ENCODE data around the gene TAS1R3.

Gene TAS1R3

GRCh38 chr1:1309251-1310108 is 21.6 kb upstream of the TAS1R3 start (continued):
- no peak for TF ChIP-seq TSHZ2 (CRISPR knock-in tag; IDR thresholded peaks at IDR 0.05)

GRCh38 chr1:1310109-1310385 is 21.0 kb upstream of the TAS1R3 start:
- TF ChIP-seq CSRNP3 (CRISPR knock-in tag; IDR thresholded peaks at IDR 0.05) (no peak), ESRRG (CRISPR knock-in tag; IDR thresholded peaks at IDR 0.05) (no peak), ZNF70 (CRISPR knock-in tag; IDR thresholded peaks at IDR 0.05) (no peak)
- no peak for ATAC-seq

- no peak for ATAC-seq
- TF ChIP-seq PATZ1 (CRISPR knock-in tag; IDR thresholded peaks at IDR 0.05; ENCODE audit: borderline replicate concordance) (no peak), ZFP30 (CRISPR knock-in tag; IDR thresholded peaks at IDR 0.05) (no peak), TOX (CRISPR knock-in tag; IDR thresholded peaks at IDR 0.05; ENCODE audit: borderline replicate concordance) (no peak), ARNTL (CRISPR knock-in tag; IDR thresholded peaks at IDR 0.05; ENCODE audit: borderline replicate concordance, low read depth) (no peak), POU6F1 (CRISPR knock-in tag; IDR thresholded peaks at IDR 0.05; ENCODE audit: borderline replicate concordance, low read depth) (no peak), TCF4 (CRISPR knock-in tag; IDR thresholded peaks at IDR 0.05; ENCODE audit: borderline replicate concordance) (no peak), ZNF565 (CRISPR knock-in tag; conservative IDR thresholded peaks at IDR 0.05; ENCODE audit: low read depth) (no peak), ESRRG (CRISPR knock-in tag; IDR thresholded peaks at IDR 0.05) (no peak), SNAI2 (CRISPR knock-in tag; IDR thresholded peaks at IDR 0.05) (no peak), CSRNP3 (CRISPR knock-in tag; IDR thresholded peaks at IDR 0.05) (no peak), OSR1 (CRISPR knock-in tag; IDR thresholded peaks at IDR 0.05) (no peak)
Measured at GRCh38 chr1:1310476-1311053, 20.5 kb upstream of the TAS1R3 start.

GRCh38 chr1:1311107-1312104 is 19.7 kb upstream of the TAS1R3 start:
- no peak for ATAC-seq
- no peak for TF ChIP-seq ARNTL (CRISPR knock-in tag; IDR thresholded peaks at IDR 0.05; ENCODE audit: borderline replicate concordance, low read depth)
- no peak for TF ChIP-seq ESRRG (CRISPR knock-in tag; IDR thresholded peaks at IDR 0.05)
- TF ChIP-seq ISL1 (CRISPR knock-in tag; IDR thresholded peaks at IDR 0.05) = no peak
- TF ChIP-seq TOX (CRISPR knock-in tag; IDR thresholded peaks at IDR 0.05; ENCODE audit: borderline replicate concordance) = no peak
- TF ChIP-seq SNAI2 (CRISPR knock-in tag; IDR thresholded peaks at IDR 0.05) = no peak
- no peak for TF ChIP-seq ZFP30 (CRISPR knock-in tag; IDR thresholded peaks at IDR 0.05)
- no peak for TF ChIP-seq TSHZ2 (CRISPR knock-in tag; IDR thresholded peaks at IDR 0.05)
- TF ChIP-seq PATZ1 (CRISPR knock-in tag; IDR thresholded peaks at IDR 0.05; ENCODE audit: borderline replicate concordance) = no peak
